ENCODE measurements around the gene FAM131A. TPM values are rescaled to one million over a fixed set of nuclear protein-coding genes. Genes with fewer than 3 reads are reported as not detected.

Gene FAM131A
- total and polyA plus RNA-seq, 10 of the 15 experiments (the other 5 are each of a cell fraction or from before 2014, with no cell fraction given): 0.31 to 4.5 (median 1.5) TPM

GRCh38 chr3:184344579-184345316 is 7.3 kb downstream of the FAM131A start:
- BruUV-seq (replicated peaks): no TSS peak
- no peak for ATAC-seq
- intact Hi-C loops (cut with micrococcal nuclease; ENCODE audit: unreplicated experiment) (no loop called here), in situ Hi-C loops (cut with MboI) (no loop called here)
- Histone ChIP-seq H3K36me3 (ENCODE audit: control insufficient read depth in 2 of 2, insufficient read depth in 2 of 2, low read length in 1 of 2) (no peaks in the 10 kb centered on the region), H4K20me1 (ENCODE audit: control insufficient read depth, insufficient read depth) (no peaks in the 10 kb centered on the region), H3K9ac (ENCODE audit: control insufficient read depth, insufficient read depth, low read length) (no peak overlapping the region), H2AFZ (ENCODE audit: control insufficient read depth, low read depth, low read length) (no peak overlapping the region), H3K4me1 (ENCODE audit: control insufficient read depth, insufficient read depth, low read length) (peaks cover 3% of the 10 kb centered on the region; the same call in 1 of the 2 replicates), H3K27ac (ENCODE audit: control insufficient read depth, insufficient read depth) (no peak overlapping the region), H3K9me3 (replicated peaks; ENCODE audit: control insufficient read depth, insufficient read depth, low read length) (no peaks in the 10 kb centered on the region), H3K79me2 (ENCODE audit: control insufficient read depth, insufficient read depth, low read length) (no peaks in the 10 kb centered on the region), H3K4me3 (no peak overlapping the region), H3K27me3 (replicated peaks in 1 of 2; ENCODE audit: control insufficient read depth in 2 of 2, insufficient read depth in 2 of 2, low read length in 1 of 2) (no peaks in the 10 kb centered on the region), H3K4me2 (ENCODE audit: control insufficient read depth, insufficient read depth) (no peak overlapping the region)
- WGBS (ENCODE audit: insufficient coverage, insufficient replicate concordance, low lambda C conversion rate, missing lambda C conversion rate): 77% methylated on average over 23 of the region's 24 CpGs
- no peak for FAIRE-seq
- ChIA-PET CTCF (interaction anchor here (1.4 kb wide), 1 partner anchor 9 kb away, joined by 5 read pairs; no protein-coding TSS in a partner anchor), POLR2A (no interaction called here), SMC1A (ENCODE audit: uncharacterized antibody, unreplicated experiment) (no interaction called here), RAD21 (ENCODE audit: unreplicated experiment) (no interaction called here)
- no peak for DNase-seq (ENCODE audit: low read depth, low spot score)
- no peak for TF ChIP-seq RELB (IDR thresholded peaks at IDR 0.05; ENCODE audit: low read depth)
- TF ChIP-seq, protein P1, sequence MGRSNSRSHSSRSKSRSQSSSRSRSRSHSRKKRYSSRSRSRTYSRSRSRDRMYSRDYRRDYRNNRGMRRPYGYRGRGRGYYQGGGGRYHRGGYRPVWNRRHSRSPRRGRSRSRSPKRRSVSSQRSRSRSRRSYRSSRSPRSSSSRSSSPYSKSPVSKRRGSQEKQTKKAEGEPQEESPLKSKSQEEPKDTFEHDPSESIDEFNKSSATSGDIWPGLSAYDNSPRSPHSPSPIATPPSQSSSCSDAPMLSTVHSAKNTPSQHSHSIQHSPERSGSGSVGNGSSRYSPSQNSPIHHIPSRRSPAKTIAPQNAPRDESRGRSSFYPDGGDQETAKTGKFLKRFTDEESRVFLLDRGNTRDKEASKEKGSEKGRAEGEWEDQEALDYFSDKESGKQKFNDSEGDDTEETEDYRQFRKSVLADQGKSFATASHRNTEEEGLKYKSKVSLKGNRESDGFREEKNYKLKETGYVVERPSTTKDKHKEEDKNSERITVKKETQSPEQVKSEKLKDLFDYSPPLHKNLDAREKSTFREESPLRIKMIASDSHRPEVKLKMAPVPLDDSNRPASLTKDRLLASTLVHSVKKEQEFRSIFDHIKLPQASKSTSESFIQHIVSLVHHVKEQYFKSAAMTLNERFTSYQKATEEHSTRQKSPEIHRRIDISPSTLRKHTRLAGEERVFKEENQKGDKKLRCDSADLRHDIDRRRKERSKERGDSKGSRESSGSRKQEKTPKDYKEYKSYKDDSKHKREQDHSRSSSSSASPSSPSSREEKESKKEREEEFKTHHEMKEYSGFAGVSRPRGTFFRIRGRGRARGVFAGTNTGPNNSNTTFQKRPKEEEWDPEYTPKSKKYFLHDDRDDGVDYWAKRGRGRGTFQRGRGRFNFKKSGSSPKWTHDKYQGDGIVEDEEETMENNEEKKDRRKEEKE (IDR thresholded peaks at IDR 0.05): no peak
